CD4-positive, alpha-beta T cell (primary cell): Measurements from ENCODE around the gene KCNQ1. TPM values are rescaled to one million over a fixed set of nuclear protein-coding genes. Genes with fewer than 3 reads are reported as not detected.

Source experiments
- ATAC-seq: fragments of 200-7000 bp; cut with Tn5 transposase; one replicate; pipeline ENCODE4 v1.10.0; 2022; ENCODE audit warnings: mild to moderate bottlenecking; ENCODE audit not compliant: poor library complexity
- CTCF ChIA-PET: fragments of 350-600 bp; sonication (Branson Sonifier 250); formaldehyde crosslinking; loops from one replicate; lab custom pipeline; 2021; ENCODE audit warnings: antibody characterized with exemption, inconsistent platforms; lab: Charles Lee
- POLR2A ChIA-PET: fragments of 350-600 bp; sonication (Branson Sonifier 250); formaldehyde crosslinking; loops from one replicate; lab custom pipeline; 2021; ENCODE audit warnings: antibody characterized with exemption, inconsistent platforms; lab: Charles Lee
- DNase-seq, 14 experiments: peaks; one replicate each; pipeline ENCODE4 v3.0.0-alpha.2; 2013 to 2020; ENCODE audit warnings: mixed read lengths in 2 of 14
- H3K27ac ChIP-seq, 2 donors: one replicate each; pipeline versions ENCODE4 v1.5.1 to v1.7.0; 2013; ENCODE audit warnings: low read length in 2 of 2, low read depth in 1 of 2, mild to moderate bottlenecking in 1 of 2
- H3K27me3 ChIP-seq, 2 experiments: 1 replicate in 1 of 2; 2 replicates in 1 of 2; pipeline versions ENCODE4 v1.6.1 to v1.7.0; 2013; ENCODE audit warnings: low read length in 2 of 2, control low read depth in 1 of 2, mild to moderate bottlenecking in 1 of 2, moderate library complexity in 1 of 2; ENCODE audit not compliant: insufficient read depth in 2 of 2, control insufficient read depth in 1 of 2
- H3K36me3 ChIP-seq: one replicate; pipeline ENCODE4 v1.6.1; 2013; ENCODE audit warnings: low read length, control low read depth; ENCODE audit not compliant: insufficient read depth
- H3K4me1 ChIP-seq: one replicate; pipeline ENCODE4 v1.6.1; 2013; ENCODE audit warnings: low read length, control low read depth; ENCODE audit not compliant: insufficient read depth
- H3K4me3 ChIP-seq: one replicate; pipeline ENCODE4 v1.5.1; 2013; ENCODE audit warnings: mild to moderate bottlenecking, low read length, moderate library complexity
- H3K9me3 ChIP-seq, 2 experiments: 1 replicate in 1 of 2; 2 replicates in 1 of 2; pipeline versions ENCODE4 v1.6.1 to v1.7.0; 2013; ENCODE audit warnings: low read length in 2 of 2, mild to moderate bottlenecking in 2 of 2, control low read depth in 1 of 2, moderate library complexity in 1 of 2; ENCODE audit not compliant: control insufficient read depth in 1 of 2, insufficient read depth in 1 of 2
- H3K27ac Mint-ChIP-seq: one replicate; pipeline ENCODE4 v1.8.0; 2020; ENCODE audit warnings: mixed read lengths
- H3K27me3 Mint-ChIP-seq: one replicate; pipeline ENCODE4 v1.8.0; 2021; ENCODE audit warnings: mixed read lengths
- H3K36me3 Mint-ChIP-seq: one replicate; pipeline ENCODE4 v1.8.0; 2021; ENCODE audit warnings: low read depth, mixed read lengths
- H3K4me1 Mint-ChIP-seq: one replicate; pipeline ENCODE4 v1.8.0; 2021; ENCODE audit warnings: low read depth, mixed read lengths
- H3K4me3 Mint-ChIP-seq: one replicate; pipeline ENCODE4 v1.8.0; 2020; ENCODE audit warnings: mild to moderate bottlenecking, mixed read lengths
- H3K9me3 Mint-ChIP-seq: one replicate; pipeline ENCODE4 v1.8.0; 2020; ENCODE audit warnings: mixed read lengths
- intact Hi-C, 2 experiments: fragments of 100-400 bp; cut with DNase I in 1 of 2; cut with micrococcal nuclease in 1 of 2; formaldehyde crosslinking; loops; one replicate each; pipeline versions ENCODE4 v1.15.1 to v1.9.0; 2023 to 2025; cut with DNase I, micrococcal nuclease
- total RNA-seq, 174 experiments: library from RNA in 2 of 174; stranded (reverse) in 2 of 174; gene quantifications; one replicate each; pipeline ENCODE4 v1.2.3 and lab custom pipeline; 2021 to 2026
- TF ChIP-seq, protein P1 (sequence below): fragments of 200-600 bp; IDR thresholded peaks from one replicate; pipeline ENCODE4 v1.8.0; 2022; ENCODE audit warnings: antibody characterized with exemption, mild to moderate bottlenecking

The KCNQ1 gene
- total RNA-seq, 2 experiments from 2014 or later, result 31.3 to 33.1 TPM

DNA sequence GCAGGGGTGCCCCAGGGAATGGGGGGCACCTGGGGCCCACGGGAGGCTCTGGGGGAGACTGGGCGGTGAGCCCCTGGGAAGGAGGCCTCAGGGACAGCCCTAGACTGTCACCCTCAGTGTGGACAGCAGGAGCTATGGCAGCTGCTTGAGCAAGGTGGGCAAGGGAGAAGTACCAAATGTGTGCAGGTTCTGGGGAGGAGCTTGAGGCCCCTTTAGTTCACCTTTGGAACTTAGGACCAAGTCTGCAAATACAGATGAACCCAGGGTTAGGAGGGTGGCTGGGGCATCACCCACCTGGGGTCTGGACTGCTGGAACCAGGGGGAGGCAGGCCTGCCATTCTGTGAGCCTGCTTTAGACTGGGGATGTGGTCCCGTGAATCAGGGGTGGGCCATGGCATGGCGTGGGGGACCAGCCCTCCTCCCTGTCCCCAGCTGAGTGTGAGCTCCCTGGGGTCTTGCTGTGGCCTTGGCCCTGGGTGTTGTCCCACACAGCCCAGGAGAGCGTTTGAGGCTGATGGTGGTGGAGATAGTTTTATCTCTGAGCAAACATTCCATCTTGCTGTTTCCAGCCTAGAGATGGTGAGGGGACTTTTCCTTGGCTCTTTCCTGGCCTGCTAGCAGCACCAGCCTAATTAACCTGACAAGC, 122.3 kb downstream of the KCNQ1 start:
- H3K27ac Mint-ChIP-seq, result no peak overlapping the region
- ChIA-PET CTCF (no interaction called here), POLR2A (no interaction called here)
- Histone ChIP-seq H3K27me3 (no peaks in the 10 kb centered on the region), H3K4me1 (no peaks in the 10 kb centered on the region), H3K9me3 (no peaks in the 10 kb centered on the region), H3K36me3 (peaks cover 4% of the 10 kb centered on the region), H3K27ac (no peak overlapping the region), H3K4me3 (no peak overlapping the region)
- no peak for ATAC-seq
- intact Hi-C loops, result no loop called here
- peaks cover 4% of the 10 kb centered on the region for H3K4me1 Mint-ChIP-seq
- H3K36me3 Mint-ChIP-seq, result no peaks in the 10 kb centered on the region
- no peaks in the 10 kb centered on the region for H3K9me3 Mint-ChIP-seq
- no peaks in the 10 kb centered on the region for H3K27me3 Mint-ChIP-seq
- TF ChIP-seq, protein P1, sequence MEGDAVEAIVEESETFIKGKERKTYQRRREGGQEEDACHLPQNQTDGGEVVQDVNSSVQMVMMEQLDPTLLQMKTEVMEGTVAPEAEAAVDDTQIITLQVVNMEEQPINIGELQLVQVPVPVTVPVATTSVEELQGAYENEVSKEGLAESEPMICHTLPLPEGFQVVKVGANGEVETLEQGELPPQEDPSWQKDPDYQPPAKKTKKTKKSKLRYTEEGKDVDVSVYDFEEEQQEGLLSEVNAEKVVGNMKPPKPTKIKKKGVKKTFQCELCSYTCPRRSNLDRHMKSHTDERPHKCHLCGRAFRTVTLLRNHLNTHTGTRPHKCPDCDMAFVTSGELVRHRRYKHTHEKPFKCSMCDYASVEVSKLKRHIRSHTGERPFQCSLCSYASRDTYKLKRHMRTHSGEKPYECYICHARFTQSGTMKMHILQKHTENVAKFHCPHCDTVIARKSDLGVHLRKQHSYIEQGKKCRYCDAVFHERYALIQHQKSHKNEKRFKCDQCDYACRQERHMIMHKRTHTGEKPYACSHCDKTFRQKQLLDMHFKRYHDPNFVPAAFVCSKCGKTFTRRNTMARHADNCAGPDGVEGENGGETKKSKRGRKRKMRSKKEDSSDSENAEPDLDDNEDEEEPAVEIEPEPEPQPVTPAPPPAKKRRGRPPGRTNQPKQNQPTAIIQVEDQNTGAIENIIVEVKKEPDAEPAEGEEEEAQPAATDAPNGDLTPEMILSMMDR, result no peak
- no peak for DNase-seq
- H3K4me3 Mint-ChIP-seq, result no peak overlapping the region

DNA sequence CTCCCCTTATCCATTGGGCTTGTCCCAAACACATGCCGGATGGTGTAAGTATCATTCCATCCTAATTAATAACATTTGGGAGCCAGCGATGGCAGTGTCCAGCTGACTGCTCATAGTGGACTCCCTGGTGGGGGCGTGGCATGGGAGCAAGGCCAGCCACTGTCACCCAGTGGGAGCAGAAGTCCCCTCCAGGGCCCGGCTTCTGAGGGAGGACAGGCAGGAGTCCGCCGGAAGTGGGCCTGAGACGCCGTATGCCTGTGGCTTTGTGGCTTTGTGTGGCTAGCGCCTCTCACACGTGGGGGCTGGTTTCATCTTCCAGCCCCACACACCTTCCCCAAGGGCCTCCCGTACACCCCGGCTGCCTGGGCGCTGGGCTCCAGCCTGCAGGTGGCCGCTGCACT, 124.5 kb downstream of the KCNQ1 start:
- H3K27ac Mint-ChIP-seq, result no peak overlapping the region
- ChIA-PET POLR2A (no interaction called here), CTCF (no interaction called here)
- no peak overlapping the region for H3K4me3 Mint-ChIP-seq
- TF ChIP-seq, protein P1, result no peak
- H3K36me3 Mint-ChIP-seq, result no peaks in the 10 kb centered on the region
- H3K27ac ChIP-seq, result no peak overlapping the region
- H3K9me3 Mint-ChIP-seq, result no peaks in the 10 kb centered on the region
- H3K9me3 ChIP-seq, result no peaks in the 10 kb centered on the region
- no peaks in the 10 kb centered on the region for H3K4me1 Mint-ChIP-seq
- intact Hi-C loops, result no loop called here
- no peak for ATAC-seq
- H3K4me1 ChIP-seq, result no peaks in the 10 kb centered on the region
- H3K36me3 ChIP-seq, result peaks cover 8% of the 10 kb centered on the region
- no peak for DNase-seq
- H3K27me3 Mint-ChIP-seq, result no peaks in the 10 kb centered on the region
- H3K4me3 ChIP-seq, result no peak overlapping the region
- H3K27me3 ChIP-seq, result no peaks in the 10 kb centered on the region

DNA sequence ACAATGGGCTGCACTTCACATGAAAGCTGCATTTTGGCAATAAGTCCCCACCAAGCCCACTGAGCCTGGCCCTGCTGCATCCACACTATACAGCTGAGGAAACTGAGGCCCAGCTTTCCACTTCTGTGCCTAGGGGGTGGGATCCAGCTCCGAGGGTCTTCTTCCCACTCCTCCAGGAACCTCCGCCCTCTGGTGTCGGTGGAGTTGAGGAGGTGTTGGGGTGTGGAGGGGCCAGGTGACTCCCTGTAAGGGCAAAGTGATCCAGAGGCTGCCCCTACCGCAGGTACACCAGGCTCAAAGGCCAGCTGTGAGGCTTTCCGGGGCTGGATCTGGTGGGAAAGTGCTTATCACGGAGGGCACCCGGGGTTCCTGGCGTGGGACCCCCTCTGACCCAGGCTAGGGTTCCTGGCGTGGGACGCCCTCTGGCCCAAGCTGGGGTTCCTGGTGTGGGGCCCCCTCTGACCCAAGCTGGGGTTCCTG, 125.0 kb downstream of the KCNQ1 start:
- no peaks in the 10 kb centered on the region for H3K9me3 Mint-ChIP-seq
- H3K27ac Mint-ChIP-seq, result no peak overlapping the region
- no peak overlapping the region for H3K4me3 ChIP-seq
- TF ChIP-seq, protein P1, result no peak
- no peaks in the 10 kb centered on the region for H3K9me3 ChIP-seq
- no peaks in the 10 kb centered on the region for H3K36me3 Mint-ChIP-seq
- intact Hi-C loops, result loop anchor here in 1 of 2 experiments (10.0 kb wide), 1 partner anchor 155 kb away; no protein-coding TSS in a partner anchor
- ChIA-PET POLR2A (no interaction called here), CTCF (no interaction called here)
- no peak overlapping the region for H3K27ac ChIP-seq
- H3K4me3 Mint-ChIP-seq, result no peak overlapping the region
- H3K36me3 ChIP-seq, result peaks cover 8% of the 10 kb centered on the region
- no peaks in the 10 kb centered on the region for H3K27me3 ChIP-seq
- no peak for DNase-seq
- ATAC-seq, result no peak
- H3K4me1 Mint-ChIP-seq, result no peaks in the 10 kb centered on the region
- no peaks in the 10 kb centered on the region for H3K4me1 ChIP-seq
- H3K27me3 Mint-ChIP-seq, result no peaks in the 10 kb centered on the region
